Measurements from ENCODE around the gene EMP3.

GRCh38 chr19:48354332-48354992, 29.1 kb downstream of the EMP3 start:
- TF ChIP-seq, protein P1, sequence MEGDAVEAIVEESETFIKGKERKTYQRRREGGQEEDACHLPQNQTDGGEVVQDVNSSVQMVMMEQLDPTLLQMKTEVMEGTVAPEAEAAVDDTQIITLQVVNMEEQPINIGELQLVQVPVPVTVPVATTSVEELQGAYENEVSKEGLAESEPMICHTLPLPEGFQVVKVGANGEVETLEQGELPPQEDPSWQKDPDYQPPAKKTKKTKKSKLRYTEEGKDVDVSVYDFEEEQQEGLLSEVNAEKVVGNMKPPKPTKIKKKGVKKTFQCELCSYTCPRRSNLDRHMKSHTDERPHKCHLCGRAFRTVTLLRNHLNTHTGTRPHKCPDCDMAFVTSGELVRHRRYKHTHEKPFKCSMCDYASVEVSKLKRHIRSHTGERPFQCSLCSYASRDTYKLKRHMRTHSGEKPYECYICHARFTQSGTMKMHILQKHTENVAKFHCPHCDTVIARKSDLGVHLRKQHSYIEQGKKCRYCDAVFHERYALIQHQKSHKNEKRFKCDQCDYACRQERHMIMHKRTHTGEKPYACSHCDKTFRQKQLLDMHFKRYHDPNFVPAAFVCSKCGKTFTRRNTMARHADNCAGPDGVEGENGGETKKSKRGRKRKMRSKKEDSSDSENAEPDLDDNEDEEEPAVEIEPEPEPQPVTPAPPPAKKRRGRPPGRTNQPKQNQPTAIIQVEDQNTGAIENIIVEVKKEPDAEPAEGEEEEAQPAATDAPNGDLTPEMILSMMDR (IDR thresholded peaks at IDR 0.05; ENCODE audit: poor library complexity), result no peak
- TF ChIP-seq EZH2phosphoT487 (IDR thresholded peaks at IDR 0.05; ENCODE audit: low read depth, severe bottlenecking, unreplicated experiment), result no peak
